HG03342 (cell line): ENCODE results near the gene UBE2U.
"Not testable (repeated sequence)": the region's sequence is repeated elsewhere in the genome, so short reads cannot be mapped to it uniquely, and the experiment has no call there.

ENCODE experiments used
- ATAC-seq: cut with Tn5 transposase; IDR thresholded peaks from one replicate; pipeline ENCODE4 v1.9.1; 2021; ENCODE audit warnings: mild to moderate bottlenecking, moderate library complexity; ENCODE audit not compliant: unreplicated experiment

UBE2U gene

GRCh38 chr1:64235910-64236309 lies 32.5 kb downstream of the UBE2U start:
- no peak for ATAC-seq

GRCh38 chr1:64236541-64236954 lies 33.1 kb downstream of the UBE2U start:
- no peak for ATAC-seq

- ATAC-seq = not testable (repeated sequence)
Measured at GRCh38 chr1:64239519-64239918, 36.1 kb downstream of the UBE2U start.

GRCh38 chr1:64240206-64240605 lies 36.8 kb downstream of the UBE2U start:
- no peak for ATAC-seq

- ATAC-seq = no peak
Measured at GRCh38 chr1:64241069-64241468, 37.6 kb downstream of the UBE2U start.

- peak; percentile 49 for ATAC-seq
Measured at GRCh38 chr1:64242895-64243756, 39.7 kb downstream of the UBE2U start.

- ATAC-seq = no peak
Measured at GRCh38 chr1:64243757-64244080, 40.3 kb downstream of the UBE2U start.

GRCh38 chr1:64245495-64245894 lies 42.1 kb downstream of the UBE2U start:
- ATAC-seq = no peak

GRCh38 chr1:64246294-64246917 lies 43.0 kb downstream of the UBE2U start:
- ATAC-seq = no peak

- ATAC-seq = no peak
Measured at GRCh38 chr1:64248065-64248464, 44.6 kb downstream of the UBE2U start.

GRCh38 chr1:64250472-64250871 lies 47.0 kb downstream of the UBE2U start:
- ATAC-seq = not testable (repeated sequence)

GRCh38 chr1:64251971-64252370 lies 48.5 kb downstream of the UBE2U start:
- no peak for ATAC-seq

- ATAC-seq = not testable (repeated sequence)
Measured at GRCh38 chr1:64257233-64257632, 53.8 kb downstream of the UBE2U start.

- not testable (repeated sequence) for ATAC-seq
Measured at GRCh38 chr1:64258444-64258843, 55.0 kb downstream of the UBE2U start.

GRCh38 chr1:64263335-64263734 lies 59.9 kb downstream of the UBE2U start:
- no peak for ATAC-seq

GRCh38 chr1:64263856-64264255 lies 60.4 kb downstream of the UBE2U start:
- no peak for ATAC-seq

GRCh38 chr1:64265141-64265540 lies 61.7 kb downstream of the UBE2U start:
- ATAC-seq = no peak

- ATAC-seq = no peak
Measured at GRCh38 chr1:64266991-64267390, 63.6 kb downstream of the UBE2U start.

- no peak for ATAC-seq
Measured at GRCh38 chr1:64268653-64269557, 65.5 kb downstream of the UBE2U start.

GRCh38 chr1:64269558-64269884 lies 66.1 kb downstream of the UBE2U start:
- ATAC-seq = no peak

- ATAC-seq = no peak
Measured at GRCh38 chr1:64280001-64280400, 76.6 kb downstream of the UBE2U start.

GRCh38 chr1:64282351-64282750 lies 78.9 kb downstream of the UBE2U start:
- ATAC-seq = no peak
